Caki2 (cell line): Measurements from ENCODE around the gene ITGA8. TPM values are rescaled to one million over a fixed set of nuclear protein-coding genes. Genes with fewer than 3 reads are reported as not detected.
"Not testable (repeated sequence)": the region's sequence is repeated elsewhere in the genome, so short reads cannot be mapped to it uniquely, and the experiment has no call there.

ENCODE experiments used
- DNase-seq: peaks from one replicate; pipeline ENCODE4 v3.0.0-alpha.2; 2015; ENCODE audit warnings: low read depth
- in situ Hi-C: cut with HindIII; loops from 2 replicates; pipeline ENCODE4 v1.10.0; 2016; ENCODE audit warnings: low sequenced_read_pairs, low pct_unique_long_range_greater_than_20kb, mixed read lengths
- total RNA-seq: library from RNA; depleted of rRNA; stranded (reverse); fragments of >200 nt; shearing (Covaris generic); gene quantifications from 2 replicates; pipeline ENCODE4 v1.2.3, GENCODE V29; 2014; ENCODE audit warnings: low replicate concordance

Gene ITGA8
- total RNA-seq, 1 experiment from 2014 or later: not detected

GRCh38 chr10:15636446-15636845 is 83.3 kb downstream of the ITGA8 start:
- DNase-seq: no peak
- in situ Hi-C loops: no loop called here

- in situ Hi-C loops: no loop called here
- DNase-seq: no peak
Measured at GRCh38 chr10:15632456-15633091, 87.1 kb downstream of the ITGA8 start.

GRCh38 chr10:15631205-15631604 is 88.5 kb downstream of the ITGA8 start:
- in situ Hi-C loops, DNase-seq: not testable (repeated sequence)

DNA sequence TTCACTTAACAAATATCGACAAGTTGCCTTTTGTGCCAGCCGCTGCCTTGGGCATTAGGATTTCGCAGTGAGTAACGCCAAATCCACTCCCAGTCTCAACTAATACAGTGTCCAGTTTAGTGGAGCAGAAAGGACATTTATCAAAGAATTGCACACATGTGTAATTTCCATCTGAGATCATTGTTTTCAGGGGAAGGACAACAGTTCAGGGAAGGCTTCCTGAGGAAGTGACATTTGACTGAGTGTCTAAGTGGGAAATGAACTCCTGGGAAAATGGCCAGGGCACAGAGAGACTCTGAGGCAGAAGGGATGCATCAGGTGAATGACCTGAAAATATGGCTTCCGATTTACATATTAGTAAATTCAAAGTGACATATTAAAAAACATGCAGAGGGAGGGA is 89.4 kb downstream of the ITGA8 start:
- in situ Hi-C loops: no loop called here
- no peak for DNase-seq

DNA sequence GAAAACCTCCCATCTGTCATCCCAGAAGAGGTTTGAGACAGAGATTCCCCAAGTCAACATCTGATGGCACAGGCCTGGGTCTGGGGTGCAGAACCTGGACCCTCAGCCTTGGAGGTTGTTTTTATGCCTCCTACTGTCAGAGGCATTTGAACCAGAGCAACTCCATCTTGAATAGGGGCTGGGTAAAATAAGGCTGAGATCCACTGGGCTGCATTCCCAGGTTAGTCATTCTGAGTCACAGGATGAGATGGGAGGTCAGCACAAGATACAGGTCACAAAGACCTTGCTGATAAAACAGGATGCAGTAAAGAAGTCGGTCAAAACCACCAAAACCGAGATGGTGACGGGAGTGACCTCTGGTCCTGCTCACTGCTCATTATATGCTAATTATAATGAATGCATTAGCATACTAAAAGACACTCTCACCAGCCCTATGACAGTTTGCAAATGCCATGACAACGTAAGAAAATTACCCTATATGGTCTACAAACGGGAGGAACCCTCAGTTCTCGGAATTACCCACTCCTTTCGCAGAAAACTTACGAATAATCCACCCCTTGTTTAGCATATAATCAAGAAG is 92.0 kb downstream of the ITGA8 start:
- DNase-seq: no peak
- in situ Hi-C loops: no loop called here

GRCh38 chr10:15626937-15627336 is 92.8 kb downstream of the ITGA8 start:
- DNase-seq: no peak
- in situ Hi-C loops: no loop called here

- DNase-seq: no peak
- in situ Hi-C loops: no loop called here
Measured at GRCh38 chr10:15625261-15625660, 94.5 kb downstream of the ITGA8 start.

GRCh38 chr10:15624401-15625196 is 95.1 kb downstream of the ITGA8 start:
- in situ Hi-C loops: no loop called here
- no peak for DNase-seq

- in situ Hi-C loops: no loop called here
- DNase-seq: no peak
Measured at GRCh38 chr10:15620836-15621515, 98.7 kb downstream of the ITGA8 start.

DNA sequence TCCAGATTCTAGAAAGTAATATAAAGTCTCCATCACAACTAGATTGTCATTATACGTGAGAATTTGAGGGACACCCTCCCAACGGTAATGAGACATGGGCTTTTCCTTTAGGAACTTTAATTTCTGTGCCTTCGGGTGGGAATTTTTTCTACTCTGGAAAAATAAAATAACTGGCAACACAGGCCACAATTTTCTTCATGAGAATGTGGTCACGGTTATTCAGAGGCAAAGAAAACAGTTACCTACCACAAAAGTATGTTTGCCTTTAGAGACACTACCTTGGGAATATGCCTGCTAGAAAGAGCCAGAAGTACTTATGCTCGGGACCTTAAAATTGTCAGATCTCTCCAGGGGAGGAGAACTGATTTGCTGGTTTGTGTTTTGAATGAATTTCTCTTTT is 99.4 kb downstream of the ITGA8 start:
- in situ Hi-C loops: no loop called here
- DNase-seq: no peak

GRCh38 chr10:15609246-15609645 is 110.5 kb downstream of the ITGA8 start:
- DNase-seq: no peak
- in situ Hi-C loops: no loop called here

DNA sequence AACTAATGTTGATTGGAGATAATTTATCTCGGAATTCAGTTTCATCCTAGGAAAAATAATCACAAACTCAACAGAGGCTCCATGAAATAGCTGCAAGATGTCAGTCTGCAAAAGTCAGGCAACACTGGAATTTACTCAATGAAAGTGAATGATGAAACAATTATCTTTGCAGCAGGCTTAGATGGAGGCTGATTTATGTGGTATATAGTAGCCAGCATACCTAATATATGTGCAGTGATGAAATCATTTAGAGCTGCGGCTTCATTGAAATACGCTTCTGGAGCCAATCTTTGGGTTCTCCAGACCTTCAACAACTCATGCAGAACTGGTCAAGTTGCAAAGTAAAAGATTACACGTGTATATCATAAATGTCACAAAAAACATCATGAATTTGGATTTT is 113.3 kb downstream of the ITGA8 start:
- in situ Hi-C loops: no loop called here
- no peak for DNase-seq

DNA sequence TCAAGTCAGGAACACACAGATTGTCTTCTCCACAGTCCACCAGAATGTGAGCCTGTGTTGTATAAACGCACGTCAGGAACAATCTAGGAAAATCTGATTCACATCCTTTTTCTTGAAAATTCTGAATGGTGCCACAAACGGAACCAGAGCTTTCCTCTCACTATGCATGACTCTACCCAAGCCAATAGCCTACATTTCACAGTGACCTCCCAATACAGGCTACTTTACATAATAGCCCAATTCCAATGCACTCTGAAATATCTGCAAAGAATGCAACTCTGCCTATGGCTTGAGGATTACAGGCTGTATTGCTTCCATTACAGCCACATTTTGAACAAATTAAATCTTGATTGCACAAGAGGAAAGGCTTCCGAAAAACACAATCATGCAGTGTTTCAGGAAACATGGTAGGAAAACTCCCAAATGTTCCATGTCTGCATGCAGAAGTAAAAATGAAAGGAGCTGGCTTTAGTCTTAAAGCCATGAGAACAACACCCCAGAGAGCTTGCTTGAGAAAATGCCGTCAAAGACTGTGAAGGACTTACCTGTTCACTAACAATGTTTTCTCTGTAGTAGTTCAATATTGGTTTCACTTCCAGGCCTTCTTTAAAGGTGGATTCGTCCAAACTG is 113.9 kb downstream of the ITGA8 start:
- no peak for DNase-seq
- in situ Hi-C loops: no loop called here

GRCh38 chr10:15603446-15604011 is 116.2 kb downstream of the ITGA8 start:
- in situ Hi-C loops: no loop called here
- no peak for DNase-seq

DNA sequence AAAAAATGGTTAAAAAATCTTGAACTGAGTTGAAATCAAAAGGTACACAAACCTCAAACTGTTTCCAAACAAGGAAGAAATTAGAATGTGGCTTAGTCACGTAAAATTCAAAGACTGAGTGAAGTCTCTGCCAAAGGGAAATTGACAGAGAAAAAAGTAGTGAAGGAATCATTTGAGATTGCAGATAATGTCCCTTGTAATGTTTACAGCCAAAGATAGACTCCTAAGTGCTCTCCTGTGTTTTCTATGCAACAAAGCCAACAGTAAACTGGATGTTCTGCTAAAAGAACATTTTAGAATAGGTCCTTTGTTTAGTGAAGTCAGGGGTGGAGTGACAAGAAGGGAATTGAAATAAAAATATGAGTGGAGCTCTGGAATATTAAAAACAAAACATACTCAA is 117.9 kb downstream of the ITGA8 start:
- in situ Hi-C loops: no loop called here

DNA sequence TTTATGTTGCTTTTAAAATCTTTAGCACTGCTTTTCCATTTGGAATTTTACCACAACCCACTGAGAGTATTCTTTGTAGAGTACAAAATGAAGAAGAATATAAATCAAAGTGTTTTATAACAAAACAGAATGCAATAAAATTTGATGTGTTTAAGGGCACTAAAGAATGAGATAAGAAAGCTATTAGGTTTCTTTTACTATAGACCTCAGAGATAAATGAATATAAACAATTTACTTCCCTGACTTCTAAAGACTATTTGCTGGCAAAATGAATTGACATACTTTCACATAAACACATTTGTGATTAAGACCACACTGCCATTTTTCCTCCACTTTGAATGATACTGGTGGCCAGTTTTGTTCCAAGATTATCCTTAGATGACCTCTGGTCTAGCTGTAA is 124.5 kb downstream of the ITGA8 start:
- DNase-seq: no peak
- in situ Hi-C loops: no loop called here

More for the DNA sequence above, 117.9 kb downstream of the ITGA8 start:
- no peak for DNase-seq

GRCh38 chr10:15591937-15592336 is 127.8 kb downstream of the ITGA8 start:
- DNase-seq: no peak
- in situ Hi-C loops: no loop called here

- in situ Hi-C loops: no loop called here
- DNase-seq: no peak
Measured at GRCh38 chr10:15591431-15591830, 128.3 kb downstream of the ITGA8 start.
